CD4-positive, alpha-beta memory T cell (primary cell): ENCODE measurements around the gene SH3BP2. TPM values are rescaled to one million over a fixed set of nuclear protein-coding genes. Genes with fewer than 3 reads are reported as not detected.
A peak's percentile ranks its signal among the peaks of the same experiment; 100 is the strongest.

Experiments used
- CTCF ChIA-PET: fragments of 350-600 bp; sonication (Branson Sonifier 250); formaldehyde crosslinking; loops from one replicate; lab custom pipeline; 2021; ENCODE audit warnings: inconsistent platforms; ENCODE audit not compliant: partially characterized antibody; lab: Charles Lee
- POLR2A ChIA-PET: fragments of 350-600 bp; sonication (Branson Sonifier 250); formaldehyde crosslinking; loops from one replicate; lab custom pipeline; 2021; ENCODE audit not compliant: partially characterized antibody; lab: Charles Lee
- DNase-seq, 5 donors: peaks; one replicate each; pipeline versions ENCODE4 v3.0.0 to v3.0.0-alpha.2; 2020 to 2022; ENCODE audit warnings: mixed read lengths in 1 of 5
- H3K27ac ChIP-seq: one replicate; pipeline ENCODE4 v1.7.0; 2013; ENCODE audit warnings: low read depth, low read length
- H3K27me3 ChIP-seq: 2 replicates; pipeline ENCODE4 v1.7.0; 2013; ENCODE audit warnings: mild to moderate bottlenecking, low read length, moderate library complexity; ENCODE audit not compliant: insufficient read depth
- H3K36me3 ChIP-seq: 2 replicates; pipeline ENCODE4 v1.7.0; 2013; ENCODE audit warnings: mild to moderate bottlenecking, low read length, moderate library complexity; ENCODE audit not compliant: insufficient read depth
- H3K4me1 ChIP-seq: 2 replicates; pipeline ENCODE4 v1.7.0; 2013; ENCODE audit warnings: mild to moderate bottlenecking, low read length, moderate library complexity; ENCODE audit not compliant: insufficient read depth
- H3K4me3 ChIP-seq, 2 donors: one replicate each; pipeline ENCODE4 v1.7.0; 2013; ENCODE audit warnings: low read length in 2 of 2, mild to moderate bottlenecking in 1 of 2
- H3K9me3 ChIP-seq, 2 donors: one replicate each; pipeline ENCODE4 v1.7.0; 2013; ENCODE audit warnings: low read length in 2 of 2, control low read depth in 1 of 2; ENCODE audit not compliant: control insufficient read depth in 1 of 2
- H3K27ac Mint-ChIP-seq, 7 donors: one replicate each; pipeline ENCODE4 v1.8.0; 2020 to 2021; ENCODE audit warnings: mixed read lengths in 7 of 7, mild to moderate bottlenecking in 6 of 7, inconsistent platforms in 3 of 7, moderate library complexity in 3 of 7
- H3K27me3 Mint-ChIP-seq, 2 donors: one replicate each; pipeline ENCODE4 v1.8.0; 2020 to 2021; ENCODE audit warnings: mixed read lengths in 2 of 2
- H3K36me3 Mint-ChIP-seq, 2 donors: one replicate each; pipeline ENCODE4 v1.8.0; 2020 to 2021; ENCODE audit warnings: mixed read lengths in 2 of 2, inconsistent platforms in 1 of 2, mild to moderate bottlenecking in 1 of 2
- H3K4me1 Mint-ChIP-seq, 4 donors: one replicate each; pipeline ENCODE4 v1.8.0; 2020 to 2021; ENCODE audit warnings: mixed read lengths in 4 of 4, mild to moderate bottlenecking in 1 of 4
- H3K4me3 Mint-ChIP-seq, 8 donors: one replicate each; pipeline ENCODE4 v1.8.0; 2020 to 2021; ENCODE audit warnings: mixed read lengths in 8 of 8, mild to moderate bottlenecking in 7 of 8, moderate library complexity in 6 of 8, inconsistent platforms in 3 of 8
- H3K9me3 Mint-ChIP-seq, 8 donors: one replicate each; pipeline ENCODE4 v1.8.0; 2020 to 2021; ENCODE audit warnings: mixed read lengths in 8 of 8, mild to moderate bottlenecking in 5 of 8, inconsistent platforms in 3 of 8, moderate library complexity in 1 of 8
- intact Hi-C: fragments of 100-400 bp; cut with micrococcal nuclease; formaldehyde crosslinking; loops from one replicate; pipeline ENCODE4 v1.15.1; 2023
- polyA plus RNA-seq, 2 donors: library from polyadenylated mRNA; unstranded; fragments of 300-500 nt; fragmentation: Illumina TruSeq; gene quantifications; one replicate each; pipeline ENCODE4 v1.2.3, GENCODE V29; 2021
- total RNA-seq, 2 experiments: library from RNA; stranded (reverse); gene quantifications; one replicate each; pipeline ENCODE4 v1.2.3, GENCODE V29; 2021

Gene SH3BP2
- total and polyA plus RNA-seq, 4 experiments from 2014 or later: 3.8 to 44.3 (median 27.1) TPM

DNA sequence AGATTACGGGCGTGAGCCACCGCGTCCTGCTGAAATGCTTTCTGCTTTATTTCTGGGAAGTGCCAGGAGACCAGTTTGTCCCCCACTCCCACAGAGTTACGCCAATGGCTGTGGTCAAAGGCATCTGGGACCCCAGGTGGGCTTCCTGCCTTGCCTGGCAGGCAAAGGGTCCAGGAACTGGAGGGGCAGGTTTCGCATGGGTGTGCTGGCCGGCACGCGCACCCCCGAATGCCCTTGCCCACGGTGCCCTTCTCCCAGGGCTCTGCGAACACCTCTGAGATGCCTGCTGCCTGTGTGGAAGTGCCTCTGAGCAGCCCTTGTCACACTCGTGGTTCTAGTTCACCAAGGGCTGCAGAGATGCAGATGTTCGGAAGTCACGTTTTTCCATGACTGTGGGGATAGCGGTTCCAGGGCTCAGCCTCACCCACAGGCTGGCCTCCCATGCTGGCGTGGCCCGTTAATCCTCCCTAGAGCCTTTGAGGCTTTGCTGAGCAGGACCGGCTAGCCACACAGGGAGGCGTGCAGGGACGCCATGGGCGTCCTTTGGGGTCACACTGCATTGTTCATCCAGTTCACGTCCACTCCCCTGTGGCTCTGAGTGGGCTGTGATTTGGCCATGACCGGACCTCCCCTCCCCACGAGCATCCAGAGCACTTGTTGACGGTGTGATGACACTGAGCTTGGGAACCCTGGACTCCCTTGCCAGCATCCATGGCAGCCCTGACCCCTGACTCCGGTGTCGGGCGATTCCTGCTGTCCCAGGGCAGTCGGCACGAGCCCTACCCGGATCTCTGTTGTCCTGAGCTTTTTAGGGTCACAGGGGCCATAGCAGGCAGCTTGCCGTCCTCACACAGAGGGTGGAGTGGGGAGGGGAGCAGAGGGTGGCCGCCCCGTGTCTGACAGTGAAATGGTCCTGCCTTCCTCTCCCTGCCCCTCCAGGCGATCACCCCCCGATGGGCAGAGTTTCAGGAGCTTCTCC lies 38.0 kb downstream of the SH3BP2 start:
- peaks cover 15 to 17% (median 16%) of the 10 kb centered on the region in 4 donors for H3K4me1 Mint-ChIP-seq
- H3K4me1 ChIP-seq: peaks cover 20% of the 10 kb centered on the region
- no peak overlapping the region for H3K27ac ChIP-seq
- H3K9me3 Mint-ChIP-seq: no peaks in the 10 kb centered on the region
- CTCF ChIA-PET: no interaction called here
- no peaks in the 10 kb centered on the region for H3K9me3 ChIP-seq
- no peak overlapping the region for H3K27ac Mint-ChIP-seq
- H3K36me3 Mint-ChIP-seq: peaks cover 5 to 49% of the 10 kb centered on the region in 2 donors
- DNase-seq: no peak
- no peaks in the 10 kb centered on the region for H3K27me3 Mint-ChIP-seq
- intact Hi-C loops: no loop called here
- H3K36me3 ChIP-seq: peaks cover 23% of the 10 kb centered on the region
- POLR2A ChIA-PET: interaction anchor here (1.0 to 1.2 kb wide), 2 partner anchors 13 to 18 kb away, joined by 3 to 4 read pairs; no protein-coding TSS in a partner anchor
- H3K4me3 Mint-ChIP-seq: no peak overlapping the region
- no peaks in the 10 kb centered on the region for H3K27me3 ChIP-seq
- H3K4me3 ChIP-seq: no peak overlapping the region

DNA sequence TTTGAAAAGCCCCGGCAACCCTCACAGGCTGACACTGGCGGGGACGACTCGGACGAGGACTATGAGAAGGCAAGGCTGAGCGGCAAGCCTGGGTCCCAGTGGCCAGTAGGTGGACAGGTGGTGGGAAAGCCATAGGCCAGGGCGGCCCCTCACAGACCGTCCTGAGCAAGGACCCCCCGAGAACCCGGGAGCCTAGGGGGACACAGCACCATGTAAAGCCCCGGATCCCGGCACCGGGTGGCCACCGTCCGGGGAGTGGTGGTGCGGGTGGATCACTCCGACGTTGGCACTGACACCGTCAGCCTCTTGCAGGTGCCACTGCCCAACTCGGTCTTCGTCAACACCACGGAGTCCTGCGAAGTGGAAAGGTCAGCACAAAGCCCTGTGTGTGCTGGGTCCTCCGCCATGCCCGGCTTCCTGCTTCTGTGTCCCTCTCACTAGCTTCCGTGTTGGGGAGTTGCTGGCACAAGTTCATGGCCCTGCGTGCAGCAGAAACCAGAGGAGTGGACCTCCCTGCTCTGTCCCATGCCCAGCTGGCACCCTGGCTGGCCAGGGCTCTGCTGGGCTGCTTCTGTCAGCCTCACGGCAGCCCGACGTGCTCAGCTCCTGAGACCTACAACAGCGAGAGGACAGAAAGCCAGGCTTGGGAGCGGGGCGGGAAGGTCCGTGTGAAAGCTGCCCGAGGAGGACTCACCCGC lies 38.9 kb downstream of the SH3BP2 start:
- no peak for DNase-seq
- ChIA-PET CTCF (no interaction called here), POLR2A (interaction anchor here (0.7 to 1.2 kb wide), 4 partner anchors 13 to 33 kb away, joined by 3 to 4 read pairs (median 4); no protein-coding TSS in a partner anchor)

DNA sequence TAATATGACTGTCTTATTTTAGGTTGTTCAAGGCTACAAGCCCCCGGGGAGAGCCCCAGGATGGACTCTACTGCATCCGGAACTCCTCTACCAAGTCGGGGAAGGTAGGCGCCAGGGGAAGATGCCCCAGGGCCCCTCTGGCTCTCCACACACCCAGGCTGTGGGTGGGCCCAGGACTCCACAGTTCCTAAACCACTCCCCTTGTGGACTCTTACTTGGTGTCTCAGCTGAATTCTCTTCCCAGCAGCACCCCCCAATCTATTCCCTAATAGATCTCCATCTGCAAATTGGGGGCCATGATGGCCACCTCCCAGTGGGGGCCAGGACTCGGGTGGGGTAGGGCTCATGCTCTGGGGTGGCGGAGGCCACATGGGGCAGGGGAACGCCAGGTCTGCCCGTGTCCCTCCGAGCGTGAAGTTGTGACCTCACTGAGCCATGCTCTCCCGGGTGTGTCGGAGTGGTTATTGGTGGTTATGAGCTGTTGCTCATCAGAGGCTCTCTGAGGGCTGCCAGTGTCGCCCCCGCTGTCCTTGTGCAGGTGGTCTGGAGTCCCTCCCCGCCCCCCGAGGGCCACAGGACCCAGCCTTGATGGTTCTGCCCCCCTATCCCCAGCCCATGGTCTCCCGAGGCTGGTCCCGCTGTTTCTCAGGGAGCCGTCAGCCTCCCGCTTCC lies 39.6 kb downstream of the SH3BP2 start:
- Histone ChIP-seq H3K9me3 (no peaks in the 10 kb centered on the region), H3K4me1 (peaks cover 35% of the 10 kb centered on the region), H3K4me3 (no peak overlapping the region), H3K27ac (no peak overlapping the region), H3K27me3 (no peaks in the 10 kb centered on the region), H3K36me3 (peaks cover 23% of the 10 kb centered on the region)
- no peak for DNase-seq
- intact Hi-C loops: no loop called here
- peaks cover 10 to 32% (median 24%) of the 10 kb centered on the region in 4 donors for H3K4me1 Mint-ChIP-seq
- POLR2A ChIA-PET: interaction anchor here (0.7 to 1.2 kb wide), 3 partner anchors 20 to 32 kb away, joined by 3 to 4 read pairs (median 4); no protein-coding TSS in a partner anchor
- peak overlapping the region in 1 of 7 donors; percentile 83 for H3K27ac Mint-ChIP-seq
- no peaks in the 10 kb centered on the region for H3K9me3 Mint-ChIP-seq
- H3K27me3 Mint-ChIP-seq: no peaks in the 10 kb centered on the region
- H3K4me3 Mint-ChIP-seq: no peak overlapping the region
- peaks cover 0 to 42% of the 10 kb centered on the region in 2 donors for H3K36me3 Mint-ChIP-seq
- CTCF ChIA-PET: no interaction called here

More for the DNA sequence above, 38.9 kb downstream of the SH3BP2 start:
- Mint-ChIP-seq H3K9me3 (no peaks in the 10 kb centered on the region), H3K4me3 (no peak overlapping the region), H3K4me1 (peaks cover 11 to 25% (median 18%) of the 10 kb centered on the region in 4 donors), H3K36me3 (peaks cover 0 to 45% of the 10 kb centered on the region in 2 donors), H3K27ac (no peak overlapping the region), H3K27me3 (no peaks in the 10 kb centered on the region)
- Histone ChIP-seq H3K36me3 (peaks cover 23% of the 10 kb centered on the region), H3K27ac (no peak overlapping the region), H3K4me3 (no peak overlapping the region), H3K27me3 (no peaks in the 10 kb centered on the region), H3K4me1 (peaks cover 28% of the 10 kb centered on the region), H3K9me3 (no peaks in the 10 kb centered on the region)
- intact Hi-C loops: no loop called here

DNA sequence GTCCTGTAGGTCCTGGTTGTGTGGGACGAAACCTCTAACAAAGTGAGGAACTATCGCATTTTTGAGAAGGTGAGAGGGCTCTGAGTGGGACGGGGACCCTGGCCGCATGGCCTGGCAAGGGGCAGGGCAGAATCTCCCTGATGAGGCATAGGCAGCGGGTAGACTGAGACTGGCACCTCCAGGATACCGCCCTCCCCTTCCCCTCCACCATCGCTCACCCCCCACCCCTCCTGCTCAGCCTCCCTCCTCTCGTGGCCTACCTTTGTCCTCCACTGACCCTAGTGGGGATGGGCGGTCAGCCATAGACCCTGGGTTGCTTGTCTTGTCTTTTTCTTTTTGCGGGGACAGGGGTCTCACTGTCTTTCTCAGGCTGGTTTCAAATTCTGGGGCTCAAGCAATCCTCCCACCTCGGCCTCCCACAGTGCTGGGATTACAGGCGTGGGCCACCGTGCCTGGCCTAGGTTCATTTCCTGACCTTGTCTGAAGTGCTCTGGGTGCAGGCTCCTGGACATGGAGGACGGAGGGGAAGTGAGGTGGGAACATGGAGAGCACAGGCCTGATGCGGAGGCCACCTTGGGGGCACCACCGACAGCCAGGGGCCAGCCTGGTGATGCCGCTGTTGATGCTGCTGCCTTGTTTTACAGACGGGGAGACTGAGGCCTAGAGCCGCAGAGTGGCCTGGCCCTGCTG lies 40.2 kb downstream of the SH3BP2 start:
- Histone ChIP-seq H3K27me3 (no peaks in the 10 kb centered on the region), H3K4me3 (no peak overlapping the region), H3K36me3 (peaks cover 20% of the 10 kb centered on the region), H3K4me1 (peaks cover 42% of the 10 kb centered on the region), H3K27ac (no peak overlapping the region), H3K9me3 (no peaks in the 10 kb centered on the region)
- H3K27me3 Mint-ChIP-seq: no peaks in the 10 kb centered on the region
- H3K4me3 Mint-ChIP-seq: no peak overlapping the region
- intact Hi-C loops: no loop called here
- CTCF ChIA-PET: no interaction called here
- POLR2A ChIA-PET: no interaction called here
- peaks cover 17 to 38% (median 30%) of the 10 kb centered on the region in 4 donors for H3K4me1 Mint-ChIP-seq
- H3K9me3 Mint-ChIP-seq: no peaks in the 10 kb centered on the region
- H3K36me3 Mint-ChIP-seq: peaks cover 0 to 41% of the 10 kb centered on the region in 2 donors
- peak overlapping the region in 4 of 7 donors; percentile 8 to 83 (median 30) for H3K27ac Mint-ChIP-seq
- no peak for DNase-seq

DNA sequence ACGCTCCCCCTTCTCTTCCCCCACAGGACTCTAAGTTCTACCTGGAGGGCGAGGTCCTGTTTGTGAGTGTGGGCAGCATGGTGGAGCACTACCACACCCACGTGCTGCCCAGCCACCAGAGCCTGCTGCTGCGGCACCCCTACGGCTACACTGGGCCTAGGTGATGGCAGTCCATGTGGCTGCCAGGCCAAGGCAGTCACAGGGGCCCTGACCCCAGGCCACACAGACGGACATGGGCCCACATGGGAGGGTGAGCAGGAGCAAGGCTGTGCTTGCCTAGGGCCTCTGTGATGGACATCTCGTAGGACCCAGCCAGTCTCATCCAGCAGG lies 40.8 kb downstream of the SH3BP2 start:
- Histone ChIP-seq H3K4me3 (no peak overlapping the region), H3K27me3 (no peaks in the 10 kb centered on the region), H3K4me1 (peaks cover 47% of the 10 kb centered on the region), H3K27ac (no peak overlapping the region), H3K9me3 (no peaks in the 10 kb centered on the region), H3K36me3 (peaks cover 15% of the 10 kb centered on the region)
- POLR2A ChIA-PET: interaction anchor here (2.0 to 2.8 kb wide), 2 partner anchors 10 to 35 kb away, joined by 8 to 9 read pairs; partner anchors contain the start of gene ADD1
- peaks cover 0 to 38% of the 10 kb centered on the region in 2 donors for H3K36me3 Mint-ChIP-seq
- peak overlapping the region in 2 of 7 donors; percentile 30 to 83 for H3K27ac Mint-ChIP-seq
- no peaks in the 10 kb centered on the region for H3K9me3 Mint-ChIP-seq
- DNase-seq: no peak
- CTCF ChIA-PET: no interaction called here
- peaks cover 21 to 43% (median 35%) of the 10 kb centered on the region in 4 donors for H3K4me1 Mint-ChIP-seq
- no peak overlapping the region for H3K4me3 Mint-ChIP-seq
- intact Hi-C loops: no loop called here
- no peaks in the 10 kb centered on the region for H3K27me3 Mint-ChIP-seq

DNA sequence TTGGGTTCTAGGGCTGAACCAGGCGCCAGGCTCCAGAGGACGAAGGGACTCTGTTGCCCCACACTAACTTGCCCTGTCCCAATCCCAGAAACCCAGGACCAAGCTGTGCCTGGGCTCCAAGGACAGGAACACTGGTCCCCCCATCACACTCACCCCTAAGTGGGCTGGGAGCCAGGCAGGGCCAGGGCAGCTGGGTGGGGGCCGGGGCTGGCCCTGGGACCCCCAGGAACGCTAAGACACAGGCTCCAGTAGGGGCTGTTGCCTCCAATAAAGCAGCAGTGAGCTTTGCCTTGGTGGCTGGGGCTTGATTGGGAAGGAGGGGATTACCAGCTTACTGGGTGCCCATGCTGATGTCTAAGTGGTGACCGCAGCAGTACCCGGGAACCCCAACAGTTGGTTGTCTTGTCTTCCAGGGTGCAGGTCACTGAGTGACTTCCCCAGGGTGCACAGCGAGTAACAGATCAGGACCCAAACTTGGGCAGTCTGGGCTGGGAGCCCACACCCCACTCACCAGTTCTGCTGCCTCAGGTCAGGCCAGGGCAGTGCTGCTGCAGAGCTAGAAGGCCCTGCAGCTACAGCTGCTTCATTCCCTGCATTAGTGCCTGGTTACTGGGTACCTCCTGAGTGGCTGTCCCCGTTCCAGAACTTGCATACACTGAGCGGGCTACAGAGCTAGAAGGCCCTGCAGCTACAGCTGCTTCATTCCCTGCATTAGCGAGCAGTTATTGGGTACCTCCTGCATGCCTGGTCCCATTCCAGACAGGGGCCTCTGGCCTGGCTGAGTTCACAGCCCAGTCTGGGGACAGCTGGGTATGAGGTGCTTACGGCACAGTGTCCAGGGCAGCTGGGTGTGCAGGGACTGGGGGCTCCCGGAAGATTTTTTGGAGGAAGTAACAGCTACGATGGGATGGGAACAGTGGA lies 41.4 kb downstream of the SH3BP2 start:
- Mint-ChIP-seq H3K9me3 (no peaks in the 10 kb centered on the region), H3K4me3 (peak overlapping the region in 2 of 8 donors; percentile 66 to 75), H3K4me1 (peaks cover 24 to 50% (median 39%) of the 10 kb centered on the region in 4 donors), H3K27me3 (no peaks in the 10 kb centered on the region), H3K36me3 (peaks cover 0 to 33% of the 10 kb centered on the region in 2 donors), H3K27ac (peak overlapping the region; percentile 75 to 93 (median 88))
- no peak overlapping the region for H3K4me3 ChIP-seq
- CTCF ChIA-PET: interaction anchor here (1.8 kb wide), 1 partner anchor 35 kb away, joined by 3 read pairs; no protein-coding TSS in a partner anchor
- DNase-seq: no peak
- intact Hi-C loops: no loop called here
- POLR2A ChIA-PET: interaction anchor here (1.4 to 2.8 kb wide), 4 partner anchors 9 to 36 kb away, joined by 3 to 9 read pairs (median 8); partner anchors contain the start of gene ADD1
- H3K36me3 ChIP-seq: peaks cover 12% of the 10 kb centered on the region
- no peaks in the 10 kb centered on the region for H3K9me3 ChIP-seq
- no peaks in the 10 kb centered on the region for H3K27me3 ChIP-seq
- peaks cover 53% of the 10 kb centered on the region for H3K4me1 ChIP-seq
- peak overlapping the region; percentile 13 for H3K27ac ChIP-seq
